CD14-positive monocyte (primary cell): ENCODE measurements around the gene TNFAIP2. TPM values are rescaled to one million over a fixed set of nuclear protein-coding genes. Genes with fewer than 3 reads are reported as not detected.

Source experiments
- DNase-seq, 3 donors: peaks; one replicate each; pipeline ENCODE4 v3.0.0-alpha.2; 2011 to 2022
- H2AFZ ChIP-seq: 2 replicates; pipeline ENCODE4 v1.6.0; 2012; ENCODE audit warnings: mild to moderate bottlenecking, low read depth, low read length, inconsistent platforms; ENCODE audit not compliant: insufficient read depth, poor library complexity, severe bottlenecking
- H3K27ac ChIP-seq, 2 donors: 1 replicate in 1 of 2; 2 replicates in 1 of 2; pipeline ENCODE4 v1.5.1; 2012 to 2013; ENCODE audit warnings: low read length in 2 of 2, control low read depth in 1 of 2, inconsistent platforms in 1 of 2, low read depth in 1 of 2, mild to moderate bottlenecking in 1 of 2
- H3K27me3 ChIP-seq, 2 donors: one replicate each; pipeline versions ENCODE4 v1.6.0 to v1.6.1; 2011 to 2013; ENCODE audit warnings: low read length in 2 of 2; ENCODE audit not compliant: control insufficient read depth in 2 of 2, insufficient read depth in 2 of 2
- H3K36me3 ChIP-seq, 2 donors: replicated peaks in 1 of 2; 1 replicate in 1 of 2; 2 replicates in 1 of 2; pipeline versions ENCODE4 v1.5.1 to v1.6.1; 2012 to 2013; ENCODE audit warnings: low read length in 2 of 2, control low read depth in 1 of 2, inconsistent platforms in 1 of 2, mild to moderate bottlenecking in 1 of 2; ENCODE audit not compliant: insufficient read depth in 2 of 2, control insufficient read depth in 1 of 2
- H3K4me1 ChIP-seq, 2 donors: 1 replicate in 1 of 2; 2 replicates in 1 of 2; pipeline versions ENCODE4 v1.5.1 to v1.6.1; 2012 to 2013; ENCODE audit warnings: low read length in 2 of 2, control low read depth in 1 of 2, inconsistent platforms in 1 of 2, mild to moderate bottlenecking in 1 of 2, moderate library complexity in 1 of 2; ENCODE audit not compliant: insufficient read depth in 2 of 2, control insufficient read depth in 1 of 2
- H3K4me2 ChIP-seq: replicated peaks from 2 replicates; pipeline ENCODE3; 2012; ENCODE audit warnings: low read length, moderate library complexity, mild to moderate bottlenecking; ENCODE audit not compliant: poor library complexity, severe bottlenecking; ENCODE audit errors: extremely low read depth
- H3K4me3 ChIP-seq, 3 experiments: fragments of 200-600 bp in 1 of 3; sonication (generic) in 1 of 3; replicated peaks in 1 of 3; 1 replicate in 2 of 3; 2 replicates in 1 of 3; pipeline ENCODE4 v1.5.1; 2011 to 2013; ENCODE audit warnings: low read length in 3 of 3, mild to moderate bottlenecking in 3 of 3, control low read depth in 2 of 3, low read depth in 2 of 3, inconsistent platforms in 1 of 3, moderate library complexity in 1 of 3
- H3K79me2 ChIP-seq: 2 replicates; pipeline ENCODE4 v1.6.0; 2012; ENCODE audit warnings: mild to moderate bottlenecking, control low read depth, inconsistent platforms, low read length, moderate library complexity; ENCODE audit not compliant: insufficient read depth
- H3K9ac ChIP-seq: 2 replicates; pipeline ENCODE4 v1.6.0; 2017; ENCODE audit warnings: low read length, mild to moderate bottlenecking; ENCODE audit not compliant: insufficient read depth, poor library complexity, severe bottlenecking
- H3K9me3 ChIP-seq, 2 donors: replicated peaks in 1 of 2; 1 replicate in 1 of 2; 2 replicates in 1 of 2; pipeline versions ENCODE4 v1.5.1 to v1.6.1; 2012 to 2013; ENCODE audit warnings: low read length in 2 of 2, control low read depth in 1 of 2; ENCODE audit not compliant: control insufficient read depth in 1 of 2, insufficient read depth in 1 of 2
- H4K20me1 ChIP-seq: 2 replicates; pipeline ENCODE4 v1.6.0; 2012; ENCODE audit warnings: mild to moderate bottlenecking, low read length, control low read depth, moderate library complexity; ENCODE audit not compliant: insufficient read depth
- H3K27ac Mint-ChIP-seq, 7 donors: one replicate each; pipeline ENCODE4 v1.8.0; 2020; ENCODE audit warnings: mild to moderate bottlenecking in 7 of 7, mixed read lengths in 7 of 7, moderate library complexity in 6 of 7, inconsistent platforms in 2 of 7
- H3K27me3 Mint-ChIP-seq, 3 donors: one replicate each; pipeline ENCODE4 v1.8.0; 2021 to 2022; ENCODE audit warnings: low read depth in 3 of 3, mild to moderate bottlenecking in 3 of 3, mixed read lengths in 3 of 3, moderate library complexity in 3 of 3, inconsistent platforms in 1 of 3
- H3K36me3 Mint-ChIP-seq, 2 donors: one replicate each; pipeline ENCODE4 v1.8.0; 2020; ENCODE audit warnings: mixed read lengths in 2 of 2, inconsistent platforms in 1 of 2, mild to moderate bottlenecking in 1 of 2
- H3K4me1 Mint-ChIP-seq: one replicate; pipeline ENCODE4 v1.8.0; 2020; ENCODE audit warnings: mild to moderate bottlenecking, mixed read lengths
- H3K4me3 Mint-ChIP-seq, 2 donors: one replicate each; pipeline ENCODE4 v1.8.0; 2020; ENCODE audit warnings: mild to moderate bottlenecking in 2 of 2, mixed read lengths in 2 of 2, moderate library complexity in 1 of 2
- H3K9me3 Mint-ChIP-seq, 7 donors: one replicate each; pipeline ENCODE4 v1.8.0; 2020 to 2022; ENCODE audit warnings: mixed read lengths in 7 of 7, mild to moderate bottlenecking in 6 of 7, moderate library complexity in 6 of 7, inconsistent platforms in 2 of 7
- WGBS: methylation state at CpG from one replicate; pipeline ENCODE4 v1.1.5; 2013; ENCODE audit warnings: missing lambda C conversion rate; ENCODE audit not compliant: insufficient coverage; 5-methylcytosine and 5-hydroxymethylcytosine counted together
- intact Hi-C, 2 donors: fragments of 100-400 bp; cut with micrococcal nuclease; formaldehyde crosslinking; loops; one replicate each; pipeline versions ENCODE4 v1.15.0 to v1.15.1; 2023
- polyA plus RNA-seq, 3 donors: library from polyadenylated mRNA; depleted of rRNA in 1 of 3; unstranded in 2 of 3; stranded (reverse) in 1 of 3; fragments of 300-500 nt in 2 of 3; fragments of >200 nt in 1 of 3; fragmentation: Illumina TruSeq in 2 of 3; gene quantifications; 1 replicate in 2 of 3; 2 replicates in 1 of 3; pipeline ENCODE4 v1.2.3, GENCODE V29; 2012 to 2021
- TF ChIP-seq, protein P1 (sequence below): fragments of 200-600 bp; IDR thresholded peaks from one replicate; pipeline ENCODE4 v1.8.0; 2022; ENCODE audit warnings: antibody characterized with exemption, mild to moderate bottlenecking

The TNFAIP2 gene
- polyA plus RNA-seq, 3 donors: 41.5 to 1,807 (median 50.8) TPM

DNA sequence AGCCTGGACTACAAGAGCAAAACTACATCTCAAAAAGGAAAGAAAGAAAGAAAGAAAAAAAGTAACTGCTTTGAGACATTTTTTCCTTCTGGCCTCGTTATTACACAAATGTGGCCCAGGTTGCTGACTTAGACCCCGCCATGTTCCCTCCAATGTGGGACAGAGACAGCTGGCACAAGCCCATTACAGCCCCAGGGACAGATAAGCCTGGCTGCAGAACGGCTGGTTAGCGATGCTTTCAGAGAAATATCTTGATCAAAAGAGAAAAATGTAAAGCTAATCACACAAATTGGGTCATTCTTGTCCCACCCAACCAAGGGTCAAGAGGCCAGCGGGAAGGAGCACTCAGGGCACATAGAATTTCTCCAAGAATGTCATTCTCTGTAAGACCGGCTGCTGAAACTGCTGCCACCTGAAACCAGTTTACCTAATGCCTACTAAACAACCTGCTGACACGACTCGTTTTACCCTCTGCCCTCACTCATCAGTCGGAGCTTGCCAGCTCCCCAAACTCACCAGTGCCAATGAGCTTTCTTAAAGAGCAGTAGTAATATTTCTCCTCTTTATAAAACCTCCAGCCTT is 63.1 kb downstream of the TNFAIP2 start:
- peaks cover 2 to 9% of the 10 kb centered on the region in 2 donors for H3K4me1 ChIP-seq
- H3K4me3 ChIP-seq: no peak overlapping the region
- H3K36me3 Mint-ChIP-seq: peaks cover 3% of the 10 kb centered on the region in 2 donors
- peaks cover 7% of the 10 kb centered on the region for H3K4me1 Mint-ChIP-seq
- no peak overlapping the region for H3K9ac ChIP-seq
- peaks cover 37 to 48% of the 10 kb centered on the region in 2 donors for H3K27me3 ChIP-seq
- no peaks in the 10 kb centered on the region for H3K36me3 ChIP-seq
- H3K27ac Mint-ChIP-seq: no peak overlapping the region
- 79% methylated on average over 8 of the region's 9 CpGs for WGBS
- TF ChIP-seq, protein P1, sequence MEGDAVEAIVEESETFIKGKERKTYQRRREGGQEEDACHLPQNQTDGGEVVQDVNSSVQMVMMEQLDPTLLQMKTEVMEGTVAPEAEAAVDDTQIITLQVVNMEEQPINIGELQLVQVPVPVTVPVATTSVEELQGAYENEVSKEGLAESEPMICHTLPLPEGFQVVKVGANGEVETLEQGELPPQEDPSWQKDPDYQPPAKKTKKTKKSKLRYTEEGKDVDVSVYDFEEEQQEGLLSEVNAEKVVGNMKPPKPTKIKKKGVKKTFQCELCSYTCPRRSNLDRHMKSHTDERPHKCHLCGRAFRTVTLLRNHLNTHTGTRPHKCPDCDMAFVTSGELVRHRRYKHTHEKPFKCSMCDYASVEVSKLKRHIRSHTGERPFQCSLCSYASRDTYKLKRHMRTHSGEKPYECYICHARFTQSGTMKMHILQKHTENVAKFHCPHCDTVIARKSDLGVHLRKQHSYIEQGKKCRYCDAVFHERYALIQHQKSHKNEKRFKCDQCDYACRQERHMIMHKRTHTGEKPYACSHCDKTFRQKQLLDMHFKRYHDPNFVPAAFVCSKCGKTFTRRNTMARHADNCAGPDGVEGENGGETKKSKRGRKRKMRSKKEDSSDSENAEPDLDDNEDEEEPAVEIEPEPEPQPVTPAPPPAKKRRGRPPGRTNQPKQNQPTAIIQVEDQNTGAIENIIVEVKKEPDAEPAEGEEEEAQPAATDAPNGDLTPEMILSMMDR: no peak
- DNase-seq: no peak
- no peaks in the 10 kb centered on the region for H4K20me1 ChIP-seq
- no peaks in the 10 kb centered on the region for H3K79me2 ChIP-seq
- H3K27ac ChIP-seq: no peak overlapping the region
- H3K27me3 Mint-ChIP-seq: peaks cover 49 to 61% (median 57%) of the 10 kb centered on the region in 3 donors
- peak overlapping the region in 1 of 2 donors; percentile 72 for H3K4me3 Mint-ChIP-seq
- peaks cover 0 to 10% (median 4%) of the 10 kb centered on the region in 7 donors for H3K9me3 Mint-ChIP-seq
- no peak overlapping the region for H3K4me2 ChIP-seq
- no peaks in the 10 kb centered on the region for H3K9me3 ChIP-seq
- no peak overlapping the region for H2AFZ ChIP-seq
- intact Hi-C loops: loop anchor here (5.0 to 10.0 kb wide), 2 partner anchors 84 to 112 kb away; no protein-coding TSS in a partner anchor

Other genes with a start within 250 kb of the TNFAIP2 start
- under 1 TPM in 1 of 3 donors, not detected in 2; 0.09 TPM for gene AMN, start 200.8 kb upstream of the TNFAIP2 start, polyA plus RNA-seq
- 10 to 100 TPM in 1 of 3 donors, under 1 TPM in 2; 0.25 to 19.0 (median 0.60) TPM for gene CDC42BPB, start 65.9 kb upstream of the TNFAIP2 start, polyA plus RNA-seq
- not detected for gene LBHD2, start 39.3 kb upstream of the TNFAIP2 start, polyA plus RNA-seq
- gene EXOC3L4, start 28.7 kb upstream of the TNFAIP2 start, polyA plus RNA-seq: under 1 TPM in 1 of 3 donors, not detected in 2; 0.17 TPM
- 100 to 1,000 TPM; 162 to 191 (median 163) TPM for gene EIF5, start 210.8 kb downstream of the TNFAIP2 start, polyA plus RNA-seq